Activated CD8-positive, alpha-beta T cell treated with anti-CD3 and anti-CD28 coated beads for 36 hours (primary cell): ENCODE results near the gene SIRPA. TPM values are rescaled to one million over a fixed set of nuclear protein-coding genes. Genes with fewer than 3 reads are reported as not detected.

Source experiments
- ATAC-seq: fragments of 200-7000 bp; cut with Tn5 transposase; one replicate; pipeline ENCODE4 v1.10.0; 2021; ENCODE audit warnings: mild to moderate bottlenecking, moderate library complexity
- CTCF ChIA-PET: fragments of 350-600 bp; sonication (Branson Sonifier 250); formaldehyde crosslinking; loops from one replicate; lab custom pipeline; 2021; ENCODE audit warnings: antibody characterized with exemption; lab: Charles Lee
- POLR2A ChIA-PET: fragments of 350-600 bp; sonication (Branson Sonifier 250); formaldehyde crosslinking; loops from one replicate; lab custom pipeline; 2021; ENCODE audit warnings: antibody characterized with exemption; lab: Charles Lee
- DNase-seq: peaks from one replicate; pipeline ENCODE4 v3.0.0-alpha.2; 2020
- H3K27ac Mint-ChIP-seq: one replicate; pipeline ENCODE4 v1.8.0; 2021; ENCODE audit warnings: mild to moderate bottlenecking, mixed read lengths
- H3K27me3 Mint-ChIP-seq: one replicate; pipeline ENCODE4 v1.8.0; 2021; ENCODE audit warnings: mixed read lengths
- H3K36me3 Mint-ChIP-seq: one replicate; pipeline ENCODE4 v1.8.0; 2021; ENCODE audit warnings: low read depth, mixed read lengths
- H3K4me1 Mint-ChIP-seq: one replicate; pipeline ENCODE4 v1.8.0; 2021; ENCODE audit warnings: low read depth, mixed read lengths
- H3K4me3 Mint-ChIP-seq: one replicate; pipeline ENCODE4 v1.8.0; 2021; ENCODE audit warnings: mild to moderate bottlenecking, moderate library complexity, mixed read lengths
- H3K9me3 Mint-ChIP-seq: one replicate; pipeline ENCODE4 v1.8.0; 2021; ENCODE audit warnings: mixed read lengths
- CTCF ChIP-seq: fragments of 200-600 bp; IDR thresholded peaks from one replicate; pipeline ENCODE4 v1.8.0; 2022; ENCODE audit warnings: antibody characterized with exemption, mild to moderate bottlenecking
- intact Hi-C: fragments of 100-400 bp; cut with micrococcal nuclease; formaldehyde crosslinking; loops from one replicate; pipeline ENCODE4 v1.10.0; 2022
- total RNA-seq, 2 experiments: library from RNA; stranded (reverse); gene quantifications; one replicate each; pipeline ENCODE4 v1.2.3, GENCODE V29; 2021

The SIRPA gene
- total RNA-seq, 2 experiments from 2014 or later = 0.09 TPM

- TF ChIP-seq CTCF = no peak
- DNase-seq (no peak), ATAC-seq (no peak)
- intact Hi-C loops = no loop called here
- Mint-ChIP-seq H3K36me3 (no peaks in the 10 kb centered on the region), H3K27me3 (peaks cover 8% of the 10 kb centered on the region), H3K4me3 (no peak overlapping the region), H3K27ac (no peak overlapping the region), H3K4me1 (no peaks in the 10 kb centered on the region), H3K9me3 (no peaks in the 10 kb centered on the region)
- ChIA-PET POLR2A (no interaction called here), CTCF (no interaction called here)
These were observed 9.1 kb upstream of the SIRPA start for GRCh38 chr20:1885940-1886693.

- Mint-ChIP-seq H3K4me3 (no peak overlapping the region), H3K9me3 (no peaks in the 10 kb centered on the region), H3K27ac (no peak overlapping the region), H3K4me1 (no peaks in the 10 kb centered on the region), H3K36me3 (no peaks in the 10 kb centered on the region), H3K27me3 (peaks cover 11% of the 10 kb centered on the region)
- TF ChIP-seq CTCF = no peak
- ATAC-seq = no peak
- ChIA-PET POLR2A (no interaction called here), CTCF (no interaction called here)
- no peak for DNase-seq
- intact Hi-C loops = no loop called here
These were observed 7.9 kb upstream of the SIRPA start for GRCh38 chr20:1887321-1887720.

- H3K27me3 Mint-ChIP-seq = peaks cover 14% of the 10 kb centered on the region
- no peak overlapping the region for H3K27ac Mint-ChIP-seq
- H3K36me3 Mint-ChIP-seq = no peaks in the 10 kb centered on the region
- H3K9me3 Mint-ChIP-seq = no peaks in the 10 kb centered on the region
- ChIA-PET CTCF (no interaction called here), POLR2A (no interaction called here)
- no peak for TF ChIP-seq CTCF
- intact Hi-C loops = no loop called here
- no peak for ATAC-seq
- DNase-seq = no peak
- H3K4me1 Mint-ChIP-seq = no peaks in the 10 kb centered on the region
- no peak overlapping the region for H3K4me3 Mint-ChIP-seq
These were observed 7.5 kb upstream of the SIRPA start for GRCh38 chr20:1887756-1888155.

GRCh38 chr20:1888796-1889463 is 6.3 kb upstream of the SIRPA start:
- Mint-ChIP-seq H3K27me3 (peaks cover 24% of the 10 kb centered on the region), H3K36me3 (no peaks in the 10 kb centered on the region), H3K9me3 (no peaks in the 10 kb centered on the region), H3K27ac (no peak overlapping the region), H3K4me3 (no peak overlapping the region), H3K4me1 (no peaks in the 10 kb centered on the region)
- TF ChIP-seq CTCF = no peak
- ChIA-PET CTCF (no interaction called here), POLR2A (interaction anchor here (0.7 kb wide), 1 partner anchor 13 kb away, joined by 3 read pairs; no protein-coding TSS in a partner anchor)
- intact Hi-C loops = no loop called here
- no peak for ATAC-seq
- no peak for DNase-seq
